ENCODE data around the gene NUDT13.

- TF ChIP-seq ZNF274 (IDR thresholded peaks at IDR 0.05; ENCODE audit: low read depth, low read length) (no peak), SUZ12 (IDR thresholded peaks at IDR 0.05; ENCODE audit: extremely low read depth, insufficient read depth, insufficient read length) (no peak)
Observed at GRCh38 chr10:73167783-73168464, 57.7 kb downstream of the NUDT13 start, which contains the start of the genes ECD and FAM149B1.

Measured in NT2/D1 (cell line).